ENCODE results near the gene ACTA1. TPM values are rescaled to one million over a fixed set of nuclear protein-coding genes. Genes with fewer than 3 reads are reported as not detected.

Gene ACTA1
- total and polyA plus RNA-seq, 10 of the 15 experiments (the other 5 are each of a cell fraction or from before 2014, with no cell fraction given), result 0.05 to 0.35 (median 0.12) TPM; not detected in 7

GRCh38 chr1:229396585-229397206 lies 37.2 kb downstream of the ACTA1 start:
- in situ Hi-C loops (cut with MboI), result no loop called here
- no TSS peak for BruUV-seq (replicated peaks)
- no peaks in the 10 kb centered on the region for H4K20me1 ChIP-seq (ENCODE audit: control insufficient read depth, insufficient read depth)
- H3K27ac ChIP-seq (ENCODE audit: control insufficient read depth, insufficient read depth), result no peak overlapping the region
- WGBS (ENCODE audit: insufficient coverage, insufficient replicate concordance, low lambda C conversion rate, missing lambda C conversion rate), result 15% methylated on average over 11 of the region's 11 CpGs
- H3K36me3 ChIP-seq (ENCODE audit: control insufficient read depth in 2 of 2, insufficient read depth in 2 of 2, low read length in 1 of 2), result no peaks in the 10 kb centered on the region
- no peak overlapping the region for H3K9ac ChIP-seq (ENCODE audit: control insufficient read depth, insufficient read depth, low read length)
- no peak overlapping the region for H3K4me2 ChIP-seq (ENCODE audit: control insufficient read depth, insufficient read depth)
- POLR2A ChIA-PET, result no interaction called here
- no peaks in the 10 kb centered on the region for H3K9me3 ChIP-seq (replicated peaks; ENCODE audit: control insufficient read depth, insufficient read depth, low read length)
- H3K4me1 ChIP-seq (ENCODE audit: control insufficient read depth, insufficient read depth, low read length), result no peaks in the 10 kb centered on the region
- intact Hi-C loops (cut with micrococcal nuclease; ENCODE audit: unreplicated experiment), result no loop called here
- H3K27me3 ChIP-seq (replicated peaks in 1 of 2; ENCODE audit: control insufficient read depth in 2 of 2, insufficient read depth in 2 of 2, low read length in 1 of 2), result peaks cover 0 to 2% of the 10 kb centered on the region in 2 experiments; a peak in 1 of 4 replicates
- ATAC-seq (no peak), FAIRE-seq (no peak), DNase-seq (ENCODE audit: low read depth, low spot score) (no peak)
- SMC1A ChIA-PET (ENCODE audit: uncharacterized antibody, unreplicated experiment), result no interaction called here
- H2AFZ ChIP-seq (ENCODE audit: control insufficient read depth, low read depth, low read length), result no peak overlapping the region
- RAD21 ChIA-PET (ENCODE audit: unreplicated experiment), result no interaction called here
- CTCF ChIA-PET, result no interaction called here
- no peak overlapping the region for H3K4me3 ChIP-seq
- no peaks in the 10 kb centered on the region for H3K79me2 ChIP-seq (ENCODE audit: control insufficient read depth, insufficient read depth, low read length)
- TF ChIP-seq SREBF2 (IDR thresholded peaks at IDR 0.05; ENCODE audit: low read length) (no peak), DPF2 (IDR thresholded peaks at IDR 0.05) (no peak), TBL1XR1 (IDR thresholded peaks at IDR 0.05; ENCODE audit: low read depth, low read length) (no peak), MYC (IDR thresholded peaks at IDR 0.05; ENCODE audit: insufficient read depth, insufficient read length, insufficient replicate concordance, low read length, severe bottlenecking) (no peak), ZBTB11 (CRISPR knock-in tag; IDR thresholded peaks at IDR 0.05) (no peak), IRF3 (IDR thresholded peaks at IDR 0.05) (no peak), BCL11A (IDR thresholded peaks at IDR 0.05; ENCODE audit: low read depth, low read length) (no peak), POLR2A (IDR thresholded peaks at IDR 0.05; ENCODE audit: low read depth, low read length) (no peak), POU2F2 (IDR thresholded peaks at IDR 0.05; ENCODE audit: borderline replicate concordance, low read depth, low read length) (no peak), PAX8 (IDR thresholded peaks at IDR 0.05) (no peak), TAF1 (IDR thresholded peaks at IDR 0.05; ENCODE audit: borderline replicate concordance, low read depth, low read length) (no peak), RCOR1 (conservative IDR thresholded peaks at IDR 0.05; ENCODE audit: low read depth, low read length) (no peak), CHD1 (IDR thresholded peaks at IDR 0.05; ENCODE audit: low read depth, low read length) (no peak), CBX3 (IDR thresholded peaks at IDR 0.05; ENCODE audit: borderline replicate concordance, low read depth) (no peak), ZBED1 (IDR thresholded peaks at IDR 0.05; ENCODE audit: borderline replicate concordance) (no peak)
- TF ChIP-seq, protein P1, sequence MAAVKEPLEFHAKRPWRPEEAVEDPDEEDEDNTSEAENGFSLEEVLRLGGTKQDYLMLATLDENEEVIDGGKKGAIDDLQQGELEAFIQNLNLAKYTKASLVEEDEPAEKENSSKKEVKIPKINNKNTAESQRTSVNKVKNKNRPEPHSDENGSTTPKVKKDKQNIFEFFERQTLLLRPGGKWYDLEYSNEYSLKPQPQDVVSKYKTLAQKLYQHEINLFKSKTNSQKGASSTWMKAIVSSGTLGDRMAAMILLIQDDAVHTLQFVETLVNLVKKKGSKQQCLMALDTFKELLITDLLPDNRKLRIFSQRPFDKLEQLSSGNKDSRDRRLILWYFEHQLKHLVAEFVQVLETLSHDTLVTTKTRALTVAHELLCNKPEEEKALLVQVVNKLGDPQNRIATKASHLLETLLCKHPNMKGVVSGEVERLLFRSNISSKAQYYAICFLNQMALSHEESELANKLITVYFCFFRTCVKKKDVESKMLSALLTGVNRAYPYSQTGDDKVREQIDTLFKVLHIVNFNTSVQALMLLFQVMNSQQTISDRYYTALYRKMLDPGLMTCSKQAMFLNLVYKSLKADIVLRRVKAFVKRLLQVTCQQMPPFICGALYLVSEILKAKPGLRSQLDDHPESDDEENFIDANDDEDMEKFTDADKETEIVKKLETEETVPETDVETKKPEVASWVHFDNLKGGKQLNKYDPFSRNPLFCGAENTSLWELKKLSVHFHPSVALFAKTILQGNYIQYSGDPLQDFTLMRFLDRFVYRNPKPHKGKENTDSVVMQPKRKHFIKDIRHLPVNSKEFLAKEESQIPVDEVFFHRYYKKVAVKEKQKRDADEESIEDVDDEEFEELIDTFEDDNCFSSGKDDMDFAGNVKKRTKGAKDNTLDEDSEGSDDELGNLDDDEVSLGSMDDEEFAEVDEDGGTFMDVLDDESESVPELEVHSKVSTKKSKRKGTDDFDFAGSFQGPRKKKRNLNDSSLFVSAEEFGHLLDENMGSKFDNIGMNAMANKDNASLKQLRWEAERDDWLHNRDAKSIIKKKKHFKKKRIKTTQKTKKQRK (IDR thresholded peaks at IDR 0.05; ENCODE audit: low read depth, low read length), result no peak
- TF ChIP-seq, protein P2, sequence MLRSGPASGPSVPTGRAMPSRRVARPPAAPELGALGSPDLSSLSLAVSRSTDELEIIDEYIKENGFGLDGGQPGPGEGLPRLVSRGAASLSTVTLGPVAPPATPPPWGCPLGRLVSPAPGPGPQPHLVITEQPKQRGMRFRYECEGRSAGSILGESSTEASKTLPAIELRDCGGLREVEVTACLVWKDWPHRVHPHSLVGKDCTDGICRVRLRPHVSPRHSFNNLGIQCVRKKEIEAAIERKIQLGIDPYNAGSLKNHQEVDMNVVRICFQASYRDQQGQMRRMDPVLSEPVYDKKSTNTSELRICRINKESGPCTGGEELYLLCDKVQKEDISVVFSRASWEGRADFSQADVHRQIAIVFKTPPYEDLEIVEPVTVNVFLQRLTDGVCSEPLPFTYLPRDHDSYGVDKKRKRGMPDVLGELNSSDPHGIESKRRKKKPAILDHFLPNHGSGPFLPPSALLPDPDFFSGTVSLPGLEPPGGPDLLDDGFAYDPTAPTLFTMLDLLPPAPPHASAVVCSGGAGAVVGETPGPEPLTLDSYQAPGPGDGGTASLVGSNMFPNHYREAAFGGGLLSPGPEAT (IDR thresholded peaks at IDR 0.05; ENCODE audit: low read depth), result no peak

Measured in GM12878 (cell line).